IPS DF 4.7 (cell line): ENCODE data around the gene HSP90AA1.
"Not testable (repeated sequence)": the region's sequence is repeated elsewhere in the genome, so short reads cannot be mapped to it uniquely, and the experiment has no call there.

Source experiments
- DNase-seq: peaks from one replicate; pipeline ENCODE4 v3.0.0-alpha.2; 2013; ENCODE audit warnings: low spot score; ENCODE audit errors: extremely low read depth

Gene HSP90AA1

DNA sequence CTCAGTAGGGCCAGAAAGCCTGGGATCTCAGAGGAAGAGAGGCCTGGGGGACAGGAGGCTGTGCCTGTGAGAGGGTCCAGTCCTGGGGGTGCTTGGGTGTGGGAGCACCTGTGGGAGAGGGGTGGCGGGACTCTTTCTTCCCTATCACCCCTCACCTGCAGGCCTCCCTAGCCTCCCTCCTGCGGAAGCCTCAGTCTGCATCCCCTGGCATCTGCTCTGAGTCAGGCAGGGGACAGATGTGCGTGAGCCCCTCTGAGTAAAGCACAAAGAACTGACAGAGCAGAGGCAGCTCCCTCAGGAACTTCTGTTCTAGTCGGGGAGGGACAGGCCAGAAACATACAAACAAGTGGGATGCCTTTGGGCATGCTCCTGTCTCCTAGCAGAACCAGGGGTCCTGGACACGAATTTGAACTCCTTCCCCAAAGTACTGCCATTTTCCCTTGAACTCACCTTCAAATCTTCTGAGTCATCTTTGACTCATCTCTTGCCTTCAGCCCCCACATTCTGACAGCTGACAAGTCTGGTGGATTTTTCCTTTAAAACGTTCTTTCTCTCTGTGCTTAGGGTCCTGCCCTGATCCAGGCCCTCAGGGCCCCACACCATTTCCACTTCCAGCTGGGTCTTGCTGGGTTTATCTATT lies 8.5 kb upstream of the HSP90AA1 start:
- no peak for DNase-seq

DNA sequence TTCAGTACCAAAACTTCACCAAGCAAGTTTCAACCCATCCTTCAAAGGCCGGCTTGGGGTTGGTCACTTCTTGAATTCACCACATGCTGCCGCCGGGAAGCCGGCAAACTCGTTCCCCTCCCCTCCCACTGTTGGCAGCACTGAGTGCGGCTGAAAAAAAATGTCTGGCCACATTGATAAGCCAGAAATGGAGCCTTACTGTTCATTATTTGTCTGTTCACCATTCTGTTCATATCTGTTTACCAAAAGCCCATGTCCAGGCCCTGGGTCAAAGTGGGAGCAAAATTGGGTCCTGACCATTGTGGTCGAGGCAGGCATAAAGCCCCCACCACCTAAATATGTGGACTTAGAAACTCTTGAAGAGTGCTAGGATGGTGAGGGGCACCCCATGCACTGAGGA lies 7.3 kb upstream of the HSP90AA1 start:
- no peak for DNase-seq

- DNase-seq: no peak
Observed at GRCh38 chr14:102092806-102093205, 6.0 kb upstream of the HSP90AA1 start.

DNA sequence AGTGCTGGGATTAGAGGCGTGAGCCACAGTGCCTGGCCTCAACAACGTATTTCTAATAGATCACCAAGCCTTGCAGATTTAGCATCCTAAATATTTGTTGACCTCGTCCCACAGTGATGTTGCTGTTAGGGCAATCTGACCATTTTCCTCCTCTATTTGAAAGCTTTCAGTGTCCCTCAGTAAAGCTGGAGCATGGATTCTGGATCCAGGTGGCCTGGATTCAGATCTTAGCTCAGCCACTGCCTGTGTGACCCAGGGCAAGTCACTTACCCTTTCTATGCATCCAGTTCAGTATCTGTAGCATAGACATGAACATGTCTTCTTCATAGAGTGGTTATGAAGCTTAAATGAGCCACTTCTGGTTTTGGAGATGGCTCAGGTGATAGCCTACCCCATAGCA lies 3.9 kb upstream of the HSP90AA1 start:
- no peak for DNase-seq

DNA sequence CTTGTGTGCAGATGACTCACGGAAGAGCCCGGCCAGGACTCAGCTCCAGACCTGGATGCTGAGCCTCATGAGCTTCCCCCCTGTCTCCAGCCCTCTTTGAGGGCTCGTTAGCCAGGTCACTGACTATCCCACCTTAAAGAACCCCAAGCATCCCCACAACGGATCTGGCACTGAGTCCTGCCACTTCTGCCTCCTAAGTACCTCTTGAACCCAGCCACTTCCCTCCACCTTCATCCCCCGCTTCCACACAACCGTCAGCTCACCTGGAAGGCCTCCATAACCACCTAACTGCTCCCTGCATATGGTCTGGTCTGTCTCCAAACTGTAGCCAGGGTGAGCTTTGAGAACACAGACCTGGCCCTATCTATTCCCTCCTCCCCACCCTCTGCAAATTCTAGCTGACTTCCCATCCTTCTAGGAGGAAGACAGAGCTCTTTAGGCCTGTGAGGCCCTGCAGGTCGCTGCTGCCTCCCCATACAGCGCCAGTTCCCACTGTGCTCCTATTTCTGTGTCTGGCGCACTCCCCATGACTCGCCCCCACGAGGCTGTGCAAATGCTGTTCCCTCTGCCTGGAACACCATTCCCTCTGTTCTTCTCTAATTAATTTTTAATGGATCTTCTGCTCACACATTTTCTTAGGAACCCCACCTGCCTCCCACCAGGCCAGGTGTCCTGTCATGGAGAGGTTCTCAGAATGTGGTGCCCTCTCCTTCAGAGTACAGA lies 2.9 kb upstream of the HSP90AA1 start:
- DNase-seq: no peak

GRCh38 chr14:102088012-102088792 lies 1.4 kb upstream of the HSP90AA1 start:
- no peak for DNase-seq

- no peak for DNase-seq
Observed at GRCh38 chr14:102087762-102088011, 843 bp upstream of the HSP90AA1 start.

GRCh38 chr14:102086709-102086971 lies 204 bp downstream of the HSP90AA1 start:
- DNase-seq: no peak

DNA sequence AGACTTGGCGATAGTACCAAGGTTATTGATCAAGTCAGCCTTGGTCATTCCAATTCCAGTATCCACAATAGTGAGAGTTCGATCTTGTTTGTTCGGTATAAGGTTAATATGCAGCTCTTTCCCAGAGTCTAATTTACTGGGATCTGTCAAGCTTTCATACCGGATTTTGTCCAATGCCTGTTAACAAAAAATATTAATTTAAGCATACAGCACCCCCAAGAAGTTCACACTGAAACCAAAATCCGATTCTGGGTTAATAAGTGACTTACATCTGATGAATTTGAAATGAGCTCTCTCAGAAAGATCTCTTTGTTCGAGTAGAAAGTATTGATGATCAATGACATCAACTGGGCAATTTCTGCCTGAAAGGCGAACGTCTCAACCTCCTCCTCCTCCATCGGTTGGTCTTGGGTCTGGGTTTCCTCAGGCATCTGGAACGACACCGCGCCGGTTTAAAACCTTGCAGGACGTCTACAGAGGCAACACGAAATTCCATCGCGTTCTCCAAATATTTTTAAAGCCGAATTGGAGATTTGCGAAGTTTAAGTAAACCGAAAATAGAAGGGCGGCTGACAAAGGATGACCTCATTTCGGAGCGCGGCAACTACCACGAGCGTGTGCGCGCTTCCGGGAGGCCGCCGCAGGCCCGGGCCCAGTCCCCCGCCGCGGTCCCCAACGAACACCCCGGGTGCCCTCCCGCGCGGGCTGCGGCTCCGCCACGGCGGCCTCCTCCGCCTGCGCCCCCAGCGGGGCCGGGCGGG lies 716 bp downstream of the HSP90AA1 start:
- DNase-seq: no peak

GRCh38 chr14:102085488-102085887 lies 1.4 kb downstream of the HSP90AA1 start:
- DNase-seq: no peak

DNA sequence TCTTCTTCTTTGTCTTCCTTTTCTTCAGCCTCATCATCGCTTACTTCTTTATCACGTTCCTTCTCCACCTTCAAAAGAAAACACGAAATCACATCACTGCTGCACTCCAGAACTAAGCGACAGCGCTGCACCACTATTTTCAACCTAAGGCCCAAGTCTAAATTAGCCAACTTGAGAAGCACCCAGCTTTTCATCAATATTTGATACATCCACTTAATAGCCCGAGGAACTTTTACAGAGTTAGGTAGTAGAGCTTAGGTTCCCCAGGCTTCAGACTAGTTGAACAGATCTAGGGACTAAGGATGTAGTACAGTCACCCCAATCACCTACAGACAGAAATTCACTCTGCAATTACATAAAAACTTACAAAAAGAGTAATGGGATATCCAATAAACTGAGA lies 1.9 kb downstream of the HSP90AA1 start:
- no peak for DNase-seq

GRCh38 chr14:102084522-102084921 lies 2.3 kb downstream of the HSP90AA1 start:
- DNase-seq: not testable (repeated sequence)

- DNase-seq: no peak
Observed at GRCh38 chr14:102081231-102082080, 5.4 kb downstream of the HSP90AA1 start.

- no peak for DNase-seq
Observed at GRCh38 chr14:102080183-102081080, 6.4 kb downstream of the HSP90AA1 start.

GRCh38 chr14:102079700-102079979 lies 7.2 kb downstream of the HSP90AA1 start:
- DNase-seq: no peak

GRCh38 chr14:102078831-102079699 lies 7.8 kb downstream of the HSP90AA1 start:
- no peak for DNase-seq

DNA sequence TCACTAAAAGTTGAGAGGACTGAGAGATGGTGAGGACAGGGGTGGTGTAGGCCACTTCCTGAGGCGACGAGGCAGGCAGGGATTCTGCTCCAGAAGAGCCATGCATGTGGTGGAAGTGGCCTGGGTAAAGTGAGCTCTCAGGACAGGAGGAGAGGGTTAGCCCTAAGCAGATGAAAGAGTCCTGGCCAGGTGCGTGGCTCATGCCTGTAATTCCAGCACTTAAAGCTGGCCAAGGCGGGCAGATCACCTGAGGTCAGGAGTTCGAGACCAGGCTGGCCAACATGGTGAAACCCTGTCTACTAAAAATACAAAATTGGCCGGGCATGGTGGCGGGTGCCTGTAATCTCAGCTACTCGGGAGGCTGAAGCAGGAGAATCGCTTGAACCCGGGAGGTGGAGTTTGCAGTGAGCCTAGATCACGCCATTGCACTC lies 8.5 kb downstream of the HSP90AA1 start:
- DNase-seq: not testable (repeated sequence)

DNA sequence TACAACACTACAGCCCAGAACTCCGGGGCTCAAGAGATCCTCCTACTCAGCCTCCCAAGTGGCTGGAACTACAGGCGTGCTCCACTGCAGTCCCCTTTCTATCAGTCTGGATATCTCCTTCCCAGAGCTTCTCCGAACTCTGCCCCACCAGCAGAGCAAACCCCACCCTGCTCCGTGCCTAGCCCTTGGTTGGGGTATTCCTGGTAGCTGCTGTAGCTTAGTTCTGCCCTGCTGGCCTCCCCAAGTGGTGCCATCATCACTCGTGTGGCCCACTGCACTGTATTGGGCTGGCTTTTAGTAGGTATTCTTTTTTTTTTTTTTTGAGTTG lies 9.5 kb downstream of the HSP90AA1 start:
- DNase-seq: no peak

- DNase-seq: no peak
Observed at GRCh38 chr14:102075155-102075554, 11.7 kb downstream of the HSP90AA1 start.
